GM12878 (cell line): ENCODE data around the gene HOXC12. TPM values are rescaled to one million over a fixed set of nuclear protein-coding genes. Genes with fewer than 3 reads are reported as not detected.

ENCODE experiments used
- ATAC-seq: fragments of 200-7000 bp; cut with Tn5 transposase; 3 replicates; pipeline ENCODE4 v1.9.1; 2020; ENCODE audit warnings: mild to moderate bottlenecking, moderate library complexity
- BruUV-seq: library from RNA; stranded (reverse); fragments of 400-500 nt; replicated peaks from 2 replicates; lab custom pipeline; 2021; lab: Mats Ljungman, UMichigan
- CTCF ChIA-PET: fragments of 300-600 bp; sonication (Branson Sonifier 250); formaldehyde crosslinking; extraction: SDS; loops from one replicate; lab custom pipeline; 2021; ENCODE audit warnings: inconsistent platforms; lab: Yijun Ruan, JAX
- POLR2A ChIA-PET: fragments of 350-600 bp; formaldehyde crosslinking; extraction: SDS; loops from one replicate; lab custom pipeline; 2021; ENCODE audit warnings: inconsistent platforms; lab: Charles Lee
- RAD21 ChIA-PET: fragments of 300-600 bp; sonication (Branson Sonifier 250); formaldehyde crosslinking; loops from one replicate; lab custom pipeline; 2023; ENCODE audit warnings: antibody characterized with exemption; ENCODE audit not compliant: unreplicated experiment; lab: Charles Lee
- SMC1A ChIA-PET: fragments of 300-600 bp; sonication (Branson Sonifier 250); formaldehyde crosslinking; loops from one replicate; lab custom pipeline; 2023; ENCODE audit not compliant: unreplicated experiment, uncharacterized antibody; lab: Charles Lee
- DNase-seq: peaks from one replicate; pipeline ENCODE4 v3.0.0-alpha.2; 2011; ENCODE audit warnings: low read depth, low spot score
- FAIRE-seq: peaks from 3 replicates; lab custom pipeline; 2011; peaks lifted over from hg19 to GRCh38; lab: Jason Lieb, UNC
- H2AFZ ChIP-seq: 2 replicates; pipeline ENCODE4 v1.6.0; 2011; ENCODE audit warnings: low read depth, low read length, control low read depth; ENCODE audit not compliant: control insufficient read depth
- H3K27ac ChIP-seq: 2 replicates; pipeline ENCODE4 v1.5.1; 2011; ENCODE audit warnings: control low read depth; ENCODE audit not compliant: control insufficient read depth, insufficient read depth
- H3K27me3 ChIP-seq, 2 experiments: replicated peaks in 1 of 2; 2 replicates each; pipeline versions ENCODE4 v1.6.0 to v1.6.1; 2011; ENCODE audit warnings: low read length in 1 of 2; ENCODE audit not compliant: control insufficient read depth in 2 of 2, insufficient read depth in 2 of 2
- H3K36me3 ChIP-seq, 2 experiments: 2 replicates each; pipeline ENCODE4 v1.5.1; 2011; ENCODE audit warnings: low read length in 1 of 2; ENCODE audit not compliant: control insufficient read depth in 2 of 2, insufficient read depth in 2 of 2
- H3K4me1 ChIP-seq: 2 replicates; pipeline ENCODE4 v1.6.1; 2011; ENCODE audit warnings: mild to moderate bottlenecking, low read length, moderate library complexity, mixed read lengths; ENCODE audit not compliant: control insufficient read depth, insufficient read depth
- H3K4me2 ChIP-seq: 2 replicates; pipeline ENCODE4 v1.6.0; 2011; ENCODE audit warnings: control low read depth; ENCODE audit not compliant: control insufficient read depth, insufficient read depth
- H3K4me3 ChIP-seq: fragments of 200-600 bp; sonication (generic); 2 replicates; pipeline ENCODE4 v1.5.1; 2016
- H3K79me2 ChIP-seq: 2 replicates; pipeline ENCODE4 v1.6.0; 2011; ENCODE audit warnings: low read length; ENCODE audit not compliant: control insufficient read depth, insufficient read depth
- H3K9ac ChIP-seq: 2 replicates; pipeline ENCODE4 v1.8.0; 2011; ENCODE audit warnings: low read length, control low read depth, mixed read lengths; ENCODE audit not compliant: control insufficient read depth, insufficient read depth
- H3K9me3 ChIP-seq: replicated peaks from 3 replicates; pipeline ENCODE4 v1.5.1; 2011; ENCODE audit warnings: mild to moderate bottlenecking, low read length; ENCODE audit not compliant: control insufficient read depth, insufficient read depth
- H4K20me1 ChIP-seq: 2 replicates; pipeline ENCODE4 v1.6.0; 2011; ENCODE audit not compliant: control insufficient read depth, insufficient read depth
- BACH1 ChIP-seq: fragments of 450-650 bp; IDR thresholded peaks from 2 replicates; pipeline ENCODE4 v1.6.1; 2017; ENCODE audit warnings: mild to moderate bottlenecking, borderline replicate concordance
- CBX5 ChIP-seq: sonication (generic); IDR thresholded peaks from 2 replicates; pipeline ENCODE4 v1.6.1; 2016; ENCODE audit warnings: low read depth, moderate library complexity, mild to moderate bottlenecking, inconsistent platforms
- GABPA ChIP-seq: IDR thresholded peaks from 2 replicates; pipeline ENCODE4 v1.6.1; 2014; ENCODE audit warnings: antibody characterized with exemption, low read depth, mild to moderate bottlenecking, inconsistent platforms
- IKZF2 ChIP-seq, 2 experiments: fragments of 450-650 bp; IDR thresholded peaks; 2 replicates each; pipeline ENCODE4 v1.6.1; 2017; ENCODE audit warnings: mild to moderate bottlenecking in 2 of 2, moderate library complexity in 2 of 2
- MTA2 ChIP-seq: fragments of 450-650 bp; IDR thresholded peaks from 2 replicates; pipeline ENCODE4 v1.6.1; 2016; ENCODE audit warnings: low read depth, mild to moderate bottlenecking, moderate library complexity
- NFYA ChIP-seq: IDR thresholded peaks from 2 replicates; pipeline ENCODE4 v1.6.1; 2011; ENCODE audit warnings: low read depth, mild to moderate bottlenecking, low read length, improper control_type of control experiment, borderline replicate concordance
- POLR2AphosphoS5 ChIP-seq: IDR thresholded peaks from 2 replicates; pipeline ENCODE4 v1.6.1; 2011; ENCODE audit warnings: mild to moderate bottlenecking, low read length, inconsistent platforms
- RAD21 ChIP-seq: IDR thresholded peaks from 2 replicates; pipeline ENCODE4 v1.6.1; 2011; ENCODE audit warnings: mild to moderate bottlenecking, low read depth, low read length, moderate library complexity; ENCODE audit not compliant: insufficient read depth
- RBBP5 ChIP-seq: fragments of 200-600 bp; sonication (generic); conservative IDR thresholded peaks from 2 replicates; pipeline ENCODE4 v1.6.1; 2016
- STAT3 ChIP-seq: IDR thresholded peaks from 2 replicates; pipeline ENCODE4 v1.6.1; 2011; ENCODE audit warnings: low read depth, low read length, improper control_type of control experiment
- TARDBP ChIP-seq: IDR thresholded peaks from 2 replicates; pipeline ENCODE4 v1.6.1; 2016; ENCODE audit warnings: borderline replicate concordance
- ZBED1 ChIP-seq: IDR thresholded peaks from 2 replicates; pipeline ENCODE4 v1.6.1; 2016; ENCODE audit warnings: borderline replicate concordance
- ZNF207 ChIP-seq: fragments of 450-650 bp; IDR thresholded peaks from 2 replicates; pipeline ENCODE4 v1.6.1; 2014; ENCODE audit warnings: antibody characterized with exemption, mild to moderate bottlenecking, borderline replicate concordance
- WGBS: methylation state at CpG from one replicate; pipeline ENCODE4 v1.1.6; 2016; ENCODE audit warnings: low lambda C conversion rate; ENCODE audit not compliant: insufficient replicate concordance, insufficient coverage; ENCODE audit errors: missing lambda C conversion rate; 5-methylcytosine and 5-hydroxymethylcytosine counted together
- in situ Hi-C: fragments of 300-500 bp; cut with MboI; formaldehyde crosslinking; loops from 9 replicates; pipeline ENCODE4 v1.14.3; 2018; ENCODE audit warnings: mixed read lengths
- intact Hi-C: fragments of 100-400 bp; cut with micrococcal nuclease; formaldehyde crosslinking; loops from one replicate; pipeline ENCODE4 v1.14.2; 2022; ENCODE audit not compliant: unreplicated experiment
- polyA plus RNA-seq, 11 experiments: library from polyadenylated mRNA; depleted of rRNA in 4 of 11; unstranded in 6 of 11; stranded (reverse) in 5 of 11; fragments of >200 nt; fragmentation: Nextera tagmentation in 4 of 11; fragmentation: Illumina TruSeq in 1 of 11; extraction: Ambion mirVana in 4 of 11; extraction: Trizol in 1 of 11; gene quantifications; 1 replicate in 1 of 11; 2 replicates in 10 of 11; pipeline versions ENCODE4 v1.2.1 to v1.2.3, GENCODE V29; 2011 to 2016; ENCODE audit warnings: inconsistent platforms in 2 of 11, missing spikeins in 2 of 11, low read depth in 1 of 11
- total RNA-seq, 4 experiments: library from RNA; depleted of rRNA in 3 of 4; stranded (reverse); fragments of >200 nt in 3 of 4; fragmentation: Illumina TruSeq in 1 of 4; extraction: Trizol in 1 of 4; gene quantifications; 2 replicates each; pipeline versions ENCODE4 v1.2.1 to v1.2.3, GENCODE V29; 2013 to 2021
- TF ChIP-seq, protein P1 (sequence below): fragments of 450-650 bp; IDR thresholded peaks from 2 replicates; pipeline ENCODE4 v1.6.1; 2016; ENCODE audit warnings: mild to moderate bottlenecking, moderate library complexity, borderline replicate concordance
- TF ChIP-seq, protein P2 (sequence below): fragments of 150-350 bp; IDR thresholded peaks from 2 replicates; pipeline ENCODE4 v1.6.1; 2014; ENCODE audit warnings: mild to moderate bottlenecking, low read depth, low read length
- TF ChIP-seq, protein P3 (sequence below): fragments of 450-650 bp; IDR thresholded peaks from 2 replicates; pipeline ENCODE4 v1.6.1; 2017; ENCODE audit warnings: antibody characterized with exemption, mild to moderate bottlenecking, moderate library complexity

Gene HOXC12
- total and polyA plus RNA-seq, 10 of the 15 experiments (the other 5 are each of a cell fraction or from before 2014, with no cell fraction given), result not detected

DNA sequence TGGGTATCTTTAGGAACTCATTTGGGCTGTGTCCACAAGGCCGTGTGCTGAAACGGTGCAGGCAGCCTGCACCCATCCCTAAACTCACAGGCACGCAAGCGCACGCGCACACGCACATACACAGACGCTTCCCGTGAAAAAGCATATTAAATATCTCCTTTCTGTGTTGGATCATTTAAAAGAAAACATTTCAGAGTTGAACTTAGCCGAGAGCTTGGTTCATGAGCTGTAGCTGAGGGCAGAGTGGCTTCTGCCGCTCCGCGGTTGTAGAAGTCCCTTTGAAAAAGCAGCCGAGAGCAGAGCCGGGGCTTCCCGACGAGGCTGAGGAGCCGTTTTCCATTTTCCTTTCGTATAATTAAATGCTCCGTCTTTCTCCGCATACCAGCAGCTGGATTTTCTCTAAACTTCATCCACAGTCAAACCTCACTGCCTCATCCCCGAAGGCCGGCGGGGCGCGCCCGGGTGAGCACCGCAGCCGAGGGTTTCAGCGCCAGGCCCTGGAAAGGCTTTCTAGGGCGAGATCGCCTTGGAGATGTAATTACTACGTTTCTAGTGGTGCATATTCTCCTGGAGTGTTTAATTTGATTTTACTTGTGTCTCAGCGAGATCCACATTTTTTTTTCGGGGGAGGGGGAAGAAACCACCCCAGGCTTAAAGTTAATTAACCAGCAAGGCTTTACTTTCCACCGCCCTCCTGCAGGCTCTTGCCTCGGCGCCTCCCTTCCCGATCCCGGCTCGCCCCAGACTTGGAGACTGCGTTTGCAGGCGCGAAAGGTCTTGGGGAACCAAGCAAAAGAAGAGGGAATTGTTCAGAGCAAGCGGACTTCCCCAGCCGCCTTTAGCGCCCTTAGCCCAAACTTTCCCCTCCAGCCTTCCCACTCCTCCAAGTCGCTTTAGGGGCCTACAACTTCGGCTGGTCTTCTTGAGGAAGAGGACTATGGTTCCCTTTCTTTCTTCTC is 19.0 kb upstream of the HOXC12 start:
- ChIA-PET RAD21 (no interaction called here), CTCF (no interaction called here), SMC1A (no interaction called here), POLR2A (interaction anchor here (0.6 kb wide), 1 partner anchor 1017 kb away, joined by 7 read pairs; no protein-coding TSS in a partner anchor)
- Histone ChIP-seq H3K9ac (no peak overlapping the region), H3K36me3 (no peaks in the 10 kb centered on the region), H3K27ac (no peak overlapping the region), H4K20me1 (no peaks in the 10 kb centered on the region; the same call in 1 of the 2 replicates), H2AFZ (no peak overlapping the region), H3K4me2 (no peak overlapping the region), H3K27me3 (peaks cover 21 to 37% of the 10 kb centered on the region in 2 experiments), H3K9me3 (no peaks in the 10 kb centered on the region; the same call in 1 of the 3 replicates), H3K4me3 (no peak overlapping the region), H3K79me2 (no peaks in the 10 kb centered on the region), H3K4me1 (no peaks in the 10 kb centered on the region)
- no TSS peak for BruUV-seq
- 27% methylated on average over 48 of the region's 49 CpGs for WGBS
- intact Hi-C loops, result no loop called here
- in situ Hi-C loops, result no loop called here
- no peak for ATAC-seq
- DNase-seq, result no peak
- FAIRE-seq, result no peak
- TF ChIP-seq NFYA, result no peak
- no peak for TF ChIP-seq GABPA
- no peak for TF ChIP-seq RAD21
- no peak for TF ChIP-seq RBBP5
- no peak for TF ChIP-seq TARDBP
- no peak for TF ChIP-seq POLR2AphosphoS5
- no peak for TF ChIP-seq CBX5
- no peak for TF ChIP-seq IKZF2 (IDR thresholded peaks at IDR 0.05)
- TF ChIP-seq MTA2, result no peak
- no peak for TF ChIP-seq BACH1
- TF ChIP-seq ZNF207, result no peak
- no peak for TF ChIP-seq ZBED1
- TF ChIP-seq STAT3, result no peak
- TF ChIP-seq, protein P1, sequence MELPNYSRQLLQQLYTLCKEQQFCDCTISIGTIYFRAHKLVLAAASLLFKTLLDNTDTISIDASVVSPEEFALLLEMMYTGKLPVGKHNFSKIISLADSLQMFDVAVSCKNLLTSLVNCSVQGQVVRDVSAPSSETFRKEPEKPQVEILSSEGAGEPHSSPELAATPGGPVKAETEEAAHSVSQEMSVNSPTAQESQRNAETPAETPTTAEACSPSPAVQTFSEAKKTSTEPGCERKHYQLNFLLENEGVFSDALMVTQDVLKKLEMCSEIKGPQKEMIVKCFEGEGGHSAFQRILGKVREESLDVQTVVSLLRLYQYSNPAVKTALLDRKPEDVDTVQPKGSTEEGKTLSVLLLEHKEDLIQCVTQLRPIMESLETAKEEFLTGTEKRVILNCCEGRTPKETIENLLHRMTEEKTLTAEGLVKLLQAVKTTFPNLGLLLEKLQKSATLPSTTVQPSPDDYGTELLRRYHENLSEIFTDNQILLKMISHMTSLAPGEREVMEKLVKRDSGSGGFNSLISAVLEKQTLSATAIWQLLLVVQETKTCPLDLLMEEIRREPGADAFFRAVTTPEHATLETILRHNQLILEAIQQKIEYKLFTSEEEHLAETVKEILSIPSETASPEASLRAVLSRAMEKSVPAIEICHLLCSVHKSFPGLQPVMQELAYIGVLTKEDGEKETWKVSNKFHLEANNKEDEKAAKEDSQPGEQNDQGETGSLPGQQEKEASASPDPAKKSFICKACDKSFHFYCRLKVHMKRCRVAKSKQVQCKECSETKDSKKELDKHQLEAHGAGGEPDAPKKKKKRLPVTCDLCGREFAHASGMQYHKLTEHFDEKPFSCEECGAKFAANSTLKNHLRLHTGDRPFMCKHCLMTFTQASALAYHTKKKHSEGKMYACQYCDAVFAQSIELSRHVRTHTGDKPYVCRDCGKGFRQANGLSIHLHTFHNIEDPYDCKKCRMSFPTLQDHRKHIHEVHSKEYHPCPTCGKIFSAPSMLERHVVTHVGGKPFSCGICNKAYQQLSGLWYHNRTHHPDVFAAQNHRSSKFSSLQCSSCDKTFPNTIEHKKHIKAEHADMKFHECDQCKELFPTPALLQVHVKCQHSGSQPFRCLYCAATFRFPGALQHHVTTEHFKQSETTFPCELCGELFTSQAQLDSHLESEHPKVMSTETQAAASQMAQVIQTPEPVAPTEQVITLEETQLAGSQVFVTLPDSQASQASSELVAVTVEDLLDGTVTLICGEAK, result no peak
- TF ChIP-seq, protein P2, sequence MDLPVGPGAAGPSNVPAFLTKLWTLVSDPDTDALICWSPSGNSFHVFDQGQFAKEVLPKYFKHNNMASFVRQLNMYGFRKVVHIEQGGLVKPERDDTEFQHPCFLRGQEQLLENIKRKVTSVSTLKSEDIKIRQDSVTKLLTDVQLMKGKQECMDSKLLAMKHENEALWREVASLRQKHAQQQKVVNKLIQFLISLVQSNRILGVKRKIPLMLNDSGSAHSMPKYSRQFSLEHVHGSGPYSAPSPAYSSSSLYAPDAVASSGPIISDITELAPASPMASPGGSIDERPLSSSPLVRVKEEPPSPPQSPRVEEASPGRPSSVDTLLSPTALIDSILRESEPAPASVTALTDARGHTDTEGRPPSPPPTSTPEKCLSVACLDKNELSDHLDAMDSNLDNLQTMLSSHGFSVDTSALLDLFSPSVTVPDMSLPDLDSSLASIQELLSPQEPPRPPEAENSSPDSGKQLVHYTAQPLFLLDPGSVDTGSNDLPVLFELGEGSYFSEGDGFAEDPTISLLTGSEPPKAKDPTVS, result no peak
- TF ChIP-seq, protein P3, sequence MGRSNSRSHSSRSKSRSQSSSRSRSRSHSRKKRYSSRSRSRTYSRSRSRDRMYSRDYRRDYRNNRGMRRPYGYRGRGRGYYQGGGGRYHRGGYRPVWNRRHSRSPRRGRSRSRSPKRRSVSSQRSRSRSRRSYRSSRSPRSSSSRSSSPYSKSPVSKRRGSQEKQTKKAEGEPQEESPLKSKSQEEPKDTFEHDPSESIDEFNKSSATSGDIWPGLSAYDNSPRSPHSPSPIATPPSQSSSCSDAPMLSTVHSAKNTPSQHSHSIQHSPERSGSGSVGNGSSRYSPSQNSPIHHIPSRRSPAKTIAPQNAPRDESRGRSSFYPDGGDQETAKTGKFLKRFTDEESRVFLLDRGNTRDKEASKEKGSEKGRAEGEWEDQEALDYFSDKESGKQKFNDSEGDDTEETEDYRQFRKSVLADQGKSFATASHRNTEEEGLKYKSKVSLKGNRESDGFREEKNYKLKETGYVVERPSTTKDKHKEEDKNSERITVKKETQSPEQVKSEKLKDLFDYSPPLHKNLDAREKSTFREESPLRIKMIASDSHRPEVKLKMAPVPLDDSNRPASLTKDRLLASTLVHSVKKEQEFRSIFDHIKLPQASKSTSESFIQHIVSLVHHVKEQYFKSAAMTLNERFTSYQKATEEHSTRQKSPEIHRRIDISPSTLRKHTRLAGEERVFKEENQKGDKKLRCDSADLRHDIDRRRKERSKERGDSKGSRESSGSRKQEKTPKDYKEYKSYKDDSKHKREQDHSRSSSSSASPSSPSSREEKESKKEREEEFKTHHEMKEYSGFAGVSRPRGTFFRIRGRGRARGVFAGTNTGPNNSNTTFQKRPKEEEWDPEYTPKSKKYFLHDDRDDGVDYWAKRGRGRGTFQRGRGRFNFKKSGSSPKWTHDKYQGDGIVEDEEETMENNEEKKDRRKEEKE, result no peak
